Stimulated activated CD4-positive, alpha-beta T cell treated with anti-CD3 and anti-CD28 coated beads, TNF-alpha, amount 100 ng/mL, for 48 hours (primary cell): ENCODE data around the gene PPM1N.
A peak's percentile ranks its signal among the peaks of the same experiment; 100 is the strongest.

Experiments
- DNase-seq, 3 donors: peaks; one replicate each; pipeline ENCODE4 v3.0.0-alpha.2; 2020; ENCODE audit warnings: low read depth in 3 of 3

The PPM1N gene

DNA sequence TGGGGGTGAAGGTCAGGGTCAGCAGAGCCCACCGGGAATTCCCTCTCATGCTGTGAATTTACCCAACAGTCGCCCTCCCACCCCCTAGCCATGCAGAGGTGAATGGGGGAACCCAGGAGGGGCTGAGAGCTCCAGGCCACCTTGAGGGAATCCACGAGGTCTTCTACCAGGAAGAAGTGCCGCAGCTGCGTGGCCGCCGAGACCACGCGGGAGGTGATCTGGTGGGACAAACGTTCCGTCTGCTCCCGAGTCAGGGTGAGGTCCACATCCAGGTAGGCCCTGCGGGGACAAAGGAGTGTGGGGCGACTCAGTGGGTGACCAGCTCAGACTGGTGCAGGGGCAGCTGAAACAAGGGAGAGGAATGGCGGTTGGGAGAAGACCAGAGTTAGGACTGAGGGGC, 9.5 kb upstream of the PPM1N start:
- no peak for DNase-seq

DNA sequence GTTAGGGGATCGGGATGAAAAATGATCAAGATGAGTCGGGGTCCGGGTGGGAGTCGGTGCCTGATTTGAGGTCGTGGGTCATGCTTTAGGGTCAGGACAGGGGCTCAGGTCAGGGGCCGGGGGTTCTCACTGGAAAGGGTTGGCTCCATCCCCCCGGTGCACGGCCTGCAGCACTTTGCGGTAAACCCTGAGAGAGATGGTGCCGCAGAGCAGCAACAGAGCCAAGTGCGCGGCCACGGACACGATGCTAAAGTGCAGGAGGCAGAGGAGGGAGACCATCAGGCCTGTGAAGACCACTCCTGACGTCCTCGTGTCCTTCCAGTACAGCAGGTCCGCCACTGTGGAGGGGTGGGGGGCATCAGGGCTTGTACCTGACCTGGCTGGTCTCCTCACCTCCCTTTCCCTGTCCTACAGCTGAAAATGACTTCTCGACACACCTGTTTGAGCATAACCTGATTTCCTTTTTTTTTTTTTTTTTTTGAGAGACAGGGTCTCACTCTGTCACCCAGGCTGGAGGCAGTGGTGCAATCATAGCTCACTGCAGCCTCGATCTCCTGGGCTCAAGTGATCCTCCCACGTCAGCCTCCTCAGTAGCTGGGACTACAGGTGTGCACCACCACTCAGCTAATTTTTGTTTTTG, 8.9 kb upstream of the PPM1N start:
- no peak for DNase-seq

DNA sequence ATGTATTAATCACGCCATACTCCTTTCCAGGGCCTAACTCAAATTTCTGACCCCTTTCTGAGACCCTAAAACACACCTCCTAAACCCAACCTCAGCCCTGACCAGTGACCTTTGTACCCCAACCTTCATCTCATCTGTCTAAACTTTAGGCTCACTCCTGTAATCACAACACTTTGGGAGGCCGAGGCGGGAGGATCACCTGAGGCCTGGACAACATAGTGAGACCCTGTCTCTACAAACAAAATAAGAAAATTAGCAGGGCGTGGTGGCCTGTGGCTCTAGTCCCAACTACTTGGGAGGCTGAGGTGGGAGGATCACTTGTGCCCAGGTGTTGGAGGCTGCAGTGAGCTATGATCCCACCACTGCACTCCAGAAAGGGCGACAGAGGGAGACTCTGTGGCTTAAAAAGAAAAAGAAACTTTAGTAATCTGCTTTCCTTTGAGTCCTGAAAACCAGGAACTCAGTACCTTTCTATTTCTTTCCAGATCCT, 6.1 kb upstream of the PPM1N start:
- DNase-seq = no peak

DNA sequence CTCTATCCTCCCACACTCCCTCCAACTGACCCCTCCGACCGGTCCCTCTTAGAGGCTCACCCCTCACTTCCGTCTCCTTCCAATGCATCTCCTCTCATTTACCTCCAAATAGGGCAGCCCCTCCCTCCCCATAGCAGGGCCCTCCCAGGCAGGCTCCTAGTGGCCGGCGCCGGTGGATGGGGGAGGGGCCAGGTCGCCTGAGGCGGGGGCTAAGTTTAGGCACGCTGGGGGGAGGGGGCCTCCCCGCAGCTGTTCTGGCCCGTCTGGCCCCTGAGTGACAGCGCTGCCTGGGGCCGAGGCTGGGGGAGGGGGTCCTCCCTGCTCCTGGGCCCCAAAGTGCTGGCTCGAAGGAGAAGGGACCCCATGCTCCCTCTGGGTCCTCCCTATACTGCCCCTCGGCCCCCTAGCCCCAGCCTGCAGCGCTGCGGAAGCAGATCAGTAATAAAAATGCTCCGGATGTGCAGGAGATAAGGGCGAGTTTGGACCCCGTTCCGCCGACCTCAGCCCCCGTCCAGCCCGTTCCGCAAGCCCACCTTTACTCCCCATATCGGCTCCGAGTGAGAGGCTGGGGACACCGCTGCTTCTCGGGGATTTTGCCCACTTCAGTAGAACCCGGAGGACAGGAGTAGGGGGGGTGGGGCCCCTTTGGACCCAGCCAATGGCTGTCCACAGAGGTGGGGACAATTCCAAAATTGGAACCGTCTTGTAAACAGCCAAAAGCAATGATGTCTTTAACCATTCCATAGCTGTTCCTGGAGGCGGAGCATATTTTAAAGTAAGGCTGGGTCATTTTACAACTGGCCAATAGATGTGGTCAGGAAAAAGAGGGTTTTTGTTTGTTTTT, 5.4 kb upstream of the PPM1N start:
- no peak for DNase-seq

DNA sequence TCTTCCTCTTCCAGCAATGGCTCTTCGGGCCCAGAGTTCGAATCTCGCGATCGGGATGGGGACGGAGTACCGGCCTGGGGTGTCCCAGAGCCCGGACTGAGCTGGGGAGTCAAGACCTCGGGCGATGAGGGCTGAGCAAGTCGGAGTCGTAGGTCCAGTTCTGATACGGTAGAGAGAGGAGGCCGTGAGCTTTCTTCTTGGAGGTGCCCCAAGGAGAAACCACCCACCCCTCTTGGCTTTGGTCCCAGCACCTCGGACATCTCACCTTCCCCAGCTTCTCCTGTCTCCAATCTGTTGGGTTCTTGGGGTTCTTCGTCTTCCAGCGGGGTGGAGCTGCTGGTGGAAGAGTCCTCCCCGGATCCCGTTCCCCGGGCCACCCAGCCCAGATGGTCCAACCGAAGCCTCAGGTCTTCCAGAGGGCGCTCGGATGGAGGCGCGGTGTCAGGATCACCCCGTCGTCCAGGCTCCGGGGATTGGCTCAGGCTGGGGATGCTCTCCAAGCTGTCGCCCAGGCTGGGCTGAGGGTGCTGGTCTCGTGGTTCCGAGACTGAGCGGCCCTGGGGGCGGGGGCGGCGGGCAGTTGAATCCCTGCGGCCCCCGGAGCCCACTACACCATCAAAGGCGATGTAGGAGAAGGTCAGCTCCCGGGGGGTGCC, 3.9 kb upstream of the PPM1N start:
- DNase-seq = no peak

DNA sequence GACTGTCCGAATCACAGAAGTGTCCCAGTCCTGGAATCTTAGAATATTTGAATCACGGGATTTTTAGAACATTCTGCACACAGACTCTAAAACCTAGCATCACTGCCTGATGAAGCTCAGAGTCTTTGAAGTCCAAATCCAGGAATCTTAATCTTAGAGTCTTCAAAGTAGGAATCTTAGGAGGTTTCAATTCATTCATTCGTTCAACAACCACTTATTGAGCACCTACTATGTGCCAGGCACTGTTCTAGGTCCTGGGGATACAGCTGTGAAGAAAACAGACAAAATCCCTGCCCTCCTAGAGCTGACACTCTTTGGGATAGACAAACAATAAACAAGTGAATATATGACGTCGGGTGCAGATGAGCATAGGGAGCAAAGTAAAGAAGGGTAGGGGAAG, 3.1 kb upstream of the PPM1N start:
- DNase-seq = no peak

DNA sequence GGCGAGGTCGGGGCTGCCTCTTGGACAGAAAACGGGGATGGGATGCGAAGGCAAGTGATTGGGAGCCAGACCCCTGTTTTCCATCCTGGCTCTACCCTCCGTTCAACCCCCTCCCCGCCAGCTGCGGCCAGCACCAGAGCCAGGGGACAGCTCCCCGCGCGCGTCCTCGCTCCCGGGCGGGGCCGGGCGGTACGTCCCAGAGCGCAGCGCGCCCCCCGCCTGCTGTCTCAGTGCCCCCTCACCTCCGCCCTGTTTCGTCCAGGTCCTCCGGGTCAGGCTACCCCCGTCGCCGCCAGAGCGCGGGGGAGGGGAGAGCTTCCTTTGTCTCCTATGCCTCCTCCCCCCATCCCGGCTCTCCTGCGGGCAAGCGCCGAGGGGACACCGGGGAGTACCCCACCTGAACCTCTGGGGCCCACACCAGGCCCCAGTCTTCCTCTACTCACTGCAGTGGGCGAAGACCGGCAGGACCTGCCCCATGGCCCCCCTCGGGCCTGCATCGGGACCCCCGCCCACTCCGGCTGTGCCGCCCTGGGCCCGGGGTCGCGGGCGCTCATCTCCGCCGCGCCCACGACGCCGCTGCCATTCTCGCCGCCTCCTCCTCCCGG, 1.8 kb upstream of the PPM1N start:
- DNase-seq = no peak

DNA sequence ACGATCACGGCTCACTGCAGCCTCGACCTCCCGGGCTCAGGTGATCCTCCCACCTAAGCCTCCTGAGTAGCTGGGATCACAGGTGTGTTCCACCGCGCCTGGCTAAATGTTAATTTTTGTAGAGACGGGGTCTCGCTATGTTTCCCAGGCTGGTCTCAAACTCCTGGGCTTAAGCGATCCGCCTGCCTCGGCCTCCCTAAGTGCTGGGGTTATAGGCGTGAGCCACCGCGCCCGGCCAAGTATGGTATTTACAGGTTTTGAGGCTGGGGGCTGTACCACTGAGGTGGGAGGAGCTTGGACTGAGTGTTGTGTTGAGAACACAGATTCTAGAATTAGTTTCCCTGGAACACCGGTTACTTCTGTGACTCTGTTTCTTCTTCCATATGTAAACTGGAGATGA, 452 bp upstream of the PPM1N start:
- DNase-seq = no peak

DNA sequence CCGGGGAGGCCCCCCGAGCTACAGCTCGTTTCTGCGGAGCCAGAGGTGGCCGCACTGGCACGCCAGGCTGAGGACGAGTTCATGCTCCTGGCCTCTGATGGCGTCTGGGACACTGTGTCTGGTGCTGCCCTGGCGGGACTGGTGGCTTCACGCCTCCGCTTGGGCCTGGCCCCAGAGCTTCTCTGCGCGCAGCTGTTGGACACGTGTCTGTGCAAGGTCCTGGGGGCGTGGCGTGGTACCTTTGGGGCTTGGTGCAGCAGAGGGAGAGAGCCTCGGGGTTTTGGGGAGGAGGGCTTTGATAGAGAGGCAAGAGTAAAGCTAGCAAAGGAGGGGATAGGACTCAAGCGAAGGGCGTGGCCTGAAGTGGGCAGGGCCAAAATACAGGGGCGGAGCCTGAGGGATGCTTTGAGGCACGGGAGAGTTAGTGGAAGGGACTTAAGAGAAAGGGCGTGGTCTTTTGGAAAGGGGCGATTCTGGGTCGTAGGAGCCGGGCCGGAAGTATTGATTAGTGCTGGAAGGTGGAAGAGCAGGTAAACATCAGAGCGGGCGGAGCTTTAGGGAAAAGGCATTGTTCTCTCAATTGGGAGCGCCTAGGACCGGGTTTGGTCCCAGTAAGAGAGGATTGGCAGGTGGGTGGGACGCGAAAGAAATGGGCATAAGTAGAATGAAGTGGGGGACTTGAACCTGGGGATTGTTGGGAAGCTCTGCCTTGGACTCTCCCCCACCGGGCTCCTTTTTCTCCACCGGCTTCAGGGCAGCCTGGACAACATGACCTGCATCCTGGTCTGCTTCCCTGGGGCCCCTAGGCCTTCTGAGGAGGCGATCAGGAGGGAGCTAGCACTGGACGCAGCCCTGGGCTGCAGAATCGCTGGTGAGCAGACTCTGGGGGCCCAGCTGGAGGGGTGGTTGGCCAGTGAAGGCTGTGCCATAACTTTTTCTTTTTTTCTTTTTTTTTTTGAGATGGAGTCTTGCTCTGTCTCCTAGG, 1.2 kb downstream of the PPM1N start:
- DNase-seq = peak in 1 of 3 donors; percentile 68

DNA sequence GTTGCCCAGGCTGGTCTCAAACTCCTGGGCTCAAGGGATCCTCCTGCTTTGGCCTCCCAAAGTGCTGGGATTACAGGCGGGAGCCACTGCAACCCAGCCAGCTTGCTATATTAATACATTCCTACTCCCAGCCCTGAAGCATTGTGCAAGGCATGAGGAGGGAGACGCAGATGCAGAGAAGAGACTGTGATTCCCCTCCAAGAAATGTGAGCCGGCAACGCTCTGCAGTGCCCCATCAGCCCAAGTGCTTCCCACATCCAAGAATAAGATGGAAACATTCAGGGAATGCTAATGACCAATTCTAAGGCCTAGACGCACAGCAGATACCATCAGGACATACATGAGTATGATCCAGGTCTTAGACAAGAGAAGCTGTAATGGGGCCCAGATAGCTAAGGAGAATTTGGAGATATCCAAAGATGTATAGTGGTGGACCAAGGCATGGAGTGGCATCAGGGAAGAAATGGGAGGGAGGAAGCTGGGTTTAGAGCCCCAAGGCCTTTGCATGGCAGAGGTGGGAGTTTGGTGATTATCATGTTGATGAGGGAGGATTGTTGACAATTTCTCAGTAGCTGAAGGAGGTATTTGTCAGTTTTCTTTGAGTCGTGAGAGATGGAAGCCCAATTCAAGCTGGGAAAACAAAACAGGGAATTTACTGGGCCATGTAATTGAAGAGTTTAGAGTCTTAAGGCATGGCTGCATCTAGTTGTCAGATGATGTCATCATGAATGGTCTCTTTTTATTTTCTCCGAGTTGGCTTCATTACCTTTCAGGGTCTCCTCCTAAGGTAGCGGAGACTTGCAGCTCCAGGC, 2.9 kb downstream of the PPM1N start:
- no peak for DNase-seq

DNA sequence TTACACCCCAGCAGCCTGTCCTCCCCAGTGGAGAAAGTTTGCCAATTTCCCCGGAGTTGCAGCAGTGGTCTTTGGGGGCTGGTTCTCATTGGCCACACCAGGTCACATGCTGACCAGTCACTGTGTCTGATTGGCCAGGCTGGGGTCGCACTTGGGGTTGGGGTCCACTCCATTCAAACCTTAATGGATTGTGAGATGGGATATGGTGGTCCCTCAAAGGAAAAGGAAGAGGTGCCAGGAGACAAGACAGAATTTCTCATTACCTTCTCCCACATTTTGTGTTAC, 3.4 kb downstream of the PPM1N start:
- no peak for DNase-seq

DNA sequence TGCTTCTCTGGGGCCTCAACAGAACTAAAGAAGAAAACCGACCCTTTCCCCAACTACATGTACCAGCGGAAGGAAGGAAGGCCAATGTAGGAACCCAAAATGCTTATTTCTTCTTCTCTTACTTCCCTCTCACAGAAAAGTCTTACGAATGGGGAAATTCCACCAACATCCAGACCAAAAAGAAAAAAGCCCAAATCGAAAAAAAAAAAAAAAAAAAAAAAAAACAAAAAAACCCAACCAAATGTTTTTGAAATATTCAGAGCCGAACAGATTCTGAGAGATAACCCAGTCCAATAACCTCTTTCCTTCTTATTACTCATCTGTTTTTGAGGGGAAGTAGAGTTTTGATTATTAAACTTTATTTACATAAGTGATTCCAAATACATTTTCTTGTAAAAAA, 3.9 kb downstream of the PPM1N start:
- no peak for DNase-seq

DNA sequence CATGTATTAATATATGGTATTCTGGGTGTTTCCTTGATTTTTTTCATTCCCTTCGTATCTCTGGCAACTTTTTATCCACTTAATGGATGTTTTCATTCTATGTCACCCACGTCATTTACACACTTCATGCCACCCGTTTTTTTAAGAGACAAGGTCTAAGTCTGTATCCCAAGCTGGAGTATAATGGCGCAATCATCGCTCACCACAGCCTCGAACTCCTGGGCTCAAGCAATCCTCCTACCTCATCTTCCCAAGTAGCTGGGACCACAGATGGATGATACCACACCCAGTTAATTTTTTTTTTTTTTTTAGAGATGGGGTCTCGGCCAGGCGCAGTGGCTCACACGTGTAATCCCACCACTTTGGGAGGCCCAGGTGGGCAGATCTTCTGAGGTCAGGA, 5.7 kb downstream of the PPM1N start:
- no peak for DNase-seq

DNA sequence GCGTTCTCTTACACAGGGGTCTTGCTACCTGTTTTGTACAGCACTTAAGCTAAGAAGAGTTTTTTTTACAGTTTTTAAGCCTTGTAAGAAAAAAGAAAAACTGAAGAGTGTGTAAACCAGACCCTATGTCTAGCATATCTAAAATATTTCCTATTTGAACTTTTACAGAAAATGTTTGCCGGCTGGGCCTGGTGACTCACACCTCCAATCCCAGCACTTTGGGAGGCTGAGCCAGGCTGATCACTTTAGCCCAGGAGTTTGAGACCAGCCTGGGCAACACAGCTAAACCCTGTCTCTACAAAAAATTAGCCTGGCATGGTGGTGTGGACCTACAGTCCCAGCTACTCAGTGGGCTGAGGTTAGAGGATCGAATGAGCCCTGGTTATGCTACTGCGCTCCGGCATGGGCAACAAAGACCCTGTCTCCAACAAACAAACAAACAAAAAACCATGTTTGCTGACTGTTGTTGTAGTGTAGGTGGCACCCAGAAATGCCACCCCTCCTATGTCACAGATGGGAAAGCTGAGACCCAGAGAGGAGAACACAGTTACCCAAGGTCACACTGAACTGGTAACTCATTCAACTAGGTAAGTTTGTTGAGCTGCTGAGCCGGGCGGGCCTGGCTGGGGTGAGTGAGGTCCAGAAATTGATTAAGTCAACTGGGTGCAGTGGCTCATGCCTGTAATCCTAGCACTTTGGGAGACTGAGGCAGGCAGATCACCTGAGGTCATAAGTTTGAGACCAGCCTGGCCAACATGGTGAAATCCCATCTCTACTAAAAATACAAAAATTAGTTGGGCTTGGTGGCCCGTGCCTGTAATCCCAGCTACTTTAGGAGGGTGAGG, 7.1 kb downstream of the PPM1N start:
- no peak for DNase-seq

DNA sequence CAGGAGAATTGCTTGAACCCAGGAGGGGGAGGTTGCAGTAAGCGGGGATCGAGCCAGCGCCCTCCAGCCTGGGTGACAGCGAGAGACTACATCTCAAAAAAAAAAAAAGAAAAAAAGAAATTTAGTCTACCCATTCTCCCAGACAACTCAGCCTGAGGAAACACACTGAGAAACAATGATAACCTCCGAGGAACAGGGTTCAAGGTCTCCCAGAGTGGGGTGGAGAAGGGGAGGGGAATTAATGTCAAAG, 7.7 kb downstream of the PPM1N start:
- DNase-seq = no peak

DNA sequence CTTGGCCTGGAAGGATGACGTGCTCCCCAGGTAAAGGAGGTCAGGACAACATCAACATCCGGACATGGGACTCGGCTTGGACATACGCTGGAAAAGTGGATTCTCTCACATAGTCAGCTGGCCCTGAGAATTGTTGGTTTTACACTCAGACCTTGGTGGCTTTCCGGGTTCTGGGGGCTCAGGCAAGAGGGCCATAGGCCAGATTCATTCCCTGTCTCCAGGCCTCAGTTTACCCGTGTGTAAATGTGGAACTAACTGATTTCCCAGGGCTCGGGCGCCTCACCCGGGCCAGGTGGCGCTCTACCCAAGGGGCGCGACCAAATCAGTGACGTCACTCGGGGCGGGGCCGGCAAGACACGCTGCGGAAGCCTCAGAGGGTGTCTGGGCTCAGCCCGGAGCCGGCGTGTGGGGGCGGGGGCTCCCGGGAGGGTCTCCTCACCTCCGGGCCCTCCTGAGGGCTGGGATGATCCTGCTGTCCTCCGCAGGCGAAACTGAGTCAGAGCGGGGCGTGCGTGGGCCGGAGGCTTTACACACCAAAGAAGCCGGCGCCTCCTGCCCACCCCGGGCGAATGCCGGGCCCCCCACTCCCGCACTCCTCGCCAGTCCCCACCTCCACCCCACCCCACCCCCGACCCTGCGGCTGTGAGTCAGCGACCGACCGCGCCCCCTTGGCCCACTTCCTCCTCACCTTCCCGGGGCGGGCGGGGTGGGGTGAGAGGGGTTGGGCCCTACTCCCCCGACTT, 8.2 kb downstream of the PPM1N start:
- DNase-seq = peak; percentile 98 to 100 (median 99)

DNA sequence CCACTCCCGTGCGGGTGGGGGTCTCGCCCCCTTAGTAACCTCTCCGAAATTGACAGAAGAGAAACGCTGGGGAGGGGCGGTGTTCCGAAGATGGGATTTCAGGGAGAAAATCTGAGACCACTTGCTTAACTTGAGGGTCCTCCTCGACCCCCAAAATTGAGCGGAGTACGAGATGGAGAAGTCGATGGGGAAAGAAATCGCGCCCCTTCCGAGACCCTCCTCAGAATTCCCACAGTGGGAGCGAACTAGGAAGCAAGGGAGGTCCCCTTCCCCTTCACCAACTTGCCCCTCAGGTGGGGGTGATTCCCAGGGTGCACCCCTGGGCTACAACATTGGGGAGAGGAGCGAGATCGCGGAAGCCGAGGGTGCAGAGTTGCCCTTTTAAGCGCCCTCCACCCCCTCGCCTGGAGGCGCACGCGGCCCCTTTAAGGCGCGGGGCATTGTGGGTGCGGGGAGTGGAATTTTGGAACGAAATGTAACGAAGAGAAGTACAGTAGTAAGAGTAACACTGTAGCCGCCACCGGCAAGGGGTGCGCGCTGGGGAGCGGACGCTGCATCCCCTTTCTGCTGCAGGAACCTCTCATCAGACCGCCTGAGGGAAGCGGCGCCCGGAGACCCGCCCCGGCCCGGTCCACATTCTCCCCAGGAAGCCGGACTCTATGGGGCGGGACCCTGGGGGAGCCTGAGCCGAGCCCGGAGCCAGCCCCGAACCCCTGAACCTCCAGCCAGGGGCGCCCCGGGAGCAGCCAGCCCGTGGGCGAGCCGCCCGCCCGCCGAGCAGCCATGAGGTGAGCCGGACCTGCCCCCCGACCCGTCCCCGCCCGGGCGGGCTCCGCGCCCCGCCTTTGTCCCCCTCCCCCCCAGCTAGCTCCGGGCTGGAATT, 9.0 kb downstream of the PPM1N start, which contains the start of gene VASP:
VASP (plus strand) TSS at position 491 of the 883 bp plus-strand sequence; CDS start at position 784, 293 bp downstream.
- peak; percentile 79 to 89 (median 88) for DNase-seq

DNA sequence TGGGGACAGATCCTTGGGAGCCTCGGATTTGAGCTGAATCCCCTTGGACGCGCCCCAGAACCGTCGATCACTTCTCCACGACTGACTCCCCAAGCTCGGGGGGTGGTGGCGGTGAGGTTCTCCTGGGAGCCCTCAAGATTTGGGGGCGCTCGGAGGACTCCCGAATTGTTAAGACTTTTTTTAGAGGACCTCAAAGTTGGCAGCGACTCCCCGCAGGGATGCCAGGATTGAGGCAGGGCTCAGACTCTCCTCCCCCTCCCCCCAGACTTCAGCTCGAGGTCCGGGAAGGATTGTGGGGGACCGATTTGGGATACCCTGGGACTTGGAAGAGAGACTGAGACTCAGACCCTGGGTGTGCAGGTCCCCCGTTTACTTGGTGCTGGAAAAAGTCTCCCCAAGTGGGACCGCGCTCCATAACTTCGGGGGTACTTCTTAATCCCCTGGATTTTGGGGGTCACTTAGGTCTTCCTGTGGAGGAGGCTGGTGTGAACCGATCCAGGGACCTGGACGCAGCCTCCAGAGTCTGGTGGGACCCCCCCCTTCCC, 9.7 kb downstream of the PPM1N start:
- DNase-seq = no peak
